Upper lobe of left lung (tissue), 4 donors: ENCODE measurements around the gene SLC25A23.
"Not testable (repeated sequence)": the region's sequence is repeated elsewhere in the genome, so short reads cannot be mapped to it uniquely, and the experiment has no call there.

Experiments used
- POLR2A ChIP-seq, 4 donors: fragments of 450-650 bp; IDR thresholded peaks; one replicate each; pipeline ENCODE4 v1.5.1; 2016 to 2017; ENCODE audit warnings: antibody characterized with exemption in 4 of 4, mild to moderate bottlenecking in 2 of 4
- TF ChIP-seq, protein P1 (sequence below), 6 experiments: fragments of 450-650 bp in 4 of 6; fragments of 200-600 bp in 2 of 6; sonication (generic) in 2 of 6; IDR thresholded peaks; one replicate each; pipeline ENCODE4 v1.5.1; 2016 to 2019; ENCODE audit warnings: antibody characterized with exemption in 6 of 6

DNA sequence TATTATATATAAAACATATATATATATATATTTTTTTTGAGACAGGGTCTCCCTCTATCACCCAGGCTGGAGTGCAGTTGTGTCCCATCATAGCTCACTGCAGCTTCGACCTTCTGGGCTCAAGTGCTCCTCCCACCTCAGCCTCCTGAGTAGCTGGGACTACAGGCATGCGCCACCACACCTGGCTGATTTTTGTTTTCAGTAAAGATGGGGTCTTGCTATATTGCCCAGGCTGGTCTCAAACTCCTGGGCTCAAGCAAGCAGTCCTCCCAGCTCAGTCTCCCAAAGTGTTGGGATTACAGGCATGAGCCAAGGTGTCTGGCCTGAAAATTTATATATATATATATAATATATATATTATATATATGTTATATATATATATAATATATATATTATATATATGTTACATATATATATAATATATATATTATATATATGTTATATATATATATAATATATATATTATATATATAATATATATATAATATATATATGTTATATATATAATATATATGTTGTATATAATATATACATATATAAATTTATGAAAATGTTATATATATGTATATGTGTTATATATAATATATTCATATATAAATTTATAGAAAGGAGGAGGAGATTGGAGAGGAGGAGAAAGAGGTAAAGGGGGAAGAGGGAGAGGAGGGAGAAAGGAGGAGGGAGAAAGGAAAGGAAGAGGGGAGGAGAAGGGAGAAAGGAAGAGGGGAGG lies 30.7 kb downstream of the SLC25A23 start:
- TF ChIP-seq, protein P1, sequence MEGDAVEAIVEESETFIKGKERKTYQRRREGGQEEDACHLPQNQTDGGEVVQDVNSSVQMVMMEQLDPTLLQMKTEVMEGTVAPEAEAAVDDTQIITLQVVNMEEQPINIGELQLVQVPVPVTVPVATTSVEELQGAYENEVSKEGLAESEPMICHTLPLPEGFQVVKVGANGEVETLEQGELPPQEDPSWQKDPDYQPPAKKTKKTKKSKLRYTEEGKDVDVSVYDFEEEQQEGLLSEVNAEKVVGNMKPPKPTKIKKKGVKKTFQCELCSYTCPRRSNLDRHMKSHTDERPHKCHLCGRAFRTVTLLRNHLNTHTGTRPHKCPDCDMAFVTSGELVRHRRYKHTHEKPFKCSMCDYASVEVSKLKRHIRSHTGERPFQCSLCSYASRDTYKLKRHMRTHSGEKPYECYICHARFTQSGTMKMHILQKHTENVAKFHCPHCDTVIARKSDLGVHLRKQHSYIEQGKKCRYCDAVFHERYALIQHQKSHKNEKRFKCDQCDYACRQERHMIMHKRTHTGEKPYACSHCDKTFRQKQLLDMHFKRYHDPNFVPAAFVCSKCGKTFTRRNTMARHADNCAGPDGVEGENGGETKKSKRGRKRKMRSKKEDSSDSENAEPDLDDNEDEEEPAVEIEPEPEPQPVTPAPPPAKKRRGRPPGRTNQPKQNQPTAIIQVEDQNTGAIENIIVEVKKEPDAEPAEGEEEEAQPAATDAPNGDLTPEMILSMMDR (IDR thresholded peaks at IDR 0.05): not testable (repeated sequence)
- not testable (repeated sequence) for TF ChIP-seq POLR2A (IDR thresholded peaks at IDR 0.05)
